ENCODE measurements around the gene EEF1AKMT3.
"Not testable (repeated sequence)": the region's sequence is repeated elsewhere in the genome, so short reads cannot be mapped to it uniquely, and the experiment has no call there.

The EEF1AKMT3 gene

GRCh38 chr12:57765003-57765697 is 7.3 kb upstream of the EEF1AKMT3 start:
- H3K9me3 ChIP-seq (ENCODE audit: control insufficient read depth, insufficient read depth, low read length), result no peaks in the 10 kb centered on the region
- peaks cover 14% of the 10 kb centered on the region for H3K4me1 ChIP-seq (ENCODE audit: control insufficient read depth, insufficient read depth, low read length)
- peaks cover 65% of the 10 kb centered on the region for H3K27me3 ChIP-seq (ENCODE audit: control insufficient read depth, insufficient read depth, low read length)
- H3K4me3 ChIP-seq (ENCODE audit: low read depth, low read length), result peak overlapping the region; percentile 89
- H3K36me3 ChIP-seq (ENCODE audit: control insufficient read depth, insufficient read depth, low read length), result peaks cover 12% of the 10 kb centered on the region
- peak overlapping the region; percentile 60 for H3K9ac ChIP-seq (ENCODE audit: low read depth, low read length)

- peak overlapping the region; percentile 89 for H3K4me3 ChIP-seq (ENCODE audit: low read depth, low read length)
- H3K9ac ChIP-seq (ENCODE audit: low read depth, low read length), result no peak overlapping the region
- peaks cover 14% of the 10 kb centered on the region for H3K4me1 ChIP-seq (ENCODE audit: control insufficient read depth, insufficient read depth, low read length)
- peaks cover 65% of the 10 kb centered on the region for H3K27me3 ChIP-seq (ENCODE audit: control insufficient read depth, insufficient read depth, low read length)
- peaks cover 12% of the 10 kb centered on the region for H3K36me3 ChIP-seq (ENCODE audit: control insufficient read depth, insufficient read depth, low read length)
- H3K9me3 ChIP-seq (ENCODE audit: control insufficient read depth, insufficient read depth, low read length), result no peaks in the 10 kb centered on the region
These were observed 6.5 kb upstream of the EEF1AKMT3 start for GRCh38 chr12:57765698-57766463.

- Histone ChIP-seq H3K27me3 (ENCODE audit: control insufficient read depth, insufficient read depth, low read length) (peaks cover 59% of the 10 kb centered on the region), H3K4me3 (ENCODE audit: low read depth, low read length) (peak within 1 kb of the TSS; percentile 89), H3K36me3 (ENCODE audit: control insufficient read depth, insufficient read depth, low read length) (peaks cover 12% of the 10 kb centered on the region), H3K9ac (ENCODE audit: low read depth, low read length) (no peak within 1 kb of the TSS), H3K4me1 (ENCODE audit: control insufficient read depth, insufficient read depth, low read length) (peaks cover 14% of the 10 kb centered on the region), H3K9me3 (ENCODE audit: control insufficient read depth, insufficient read depth, low read length) (no peaks in the 10 kb centered on the region)
These were observed 5.7 kb upstream of the EEF1AKMT3 start, which contains the start of gene CYP27B1 for GRCh38 chr12:57766464-57767304. Gene CYP27B1 (minus strand): TSS chr12:57767078. CDS start chr12:57767041, 37 bp downstream.

- Histone ChIP-seq H3K36me3 (ENCODE audit: control insufficient read depth, insufficient read depth, low read length) (peaks cover 12% of the 10 kb centered on the region), H3K9me3 (ENCODE audit: control insufficient read depth, insufficient read depth, low read length) (no peaks in the 10 kb centered on the region), H3K27me3 (ENCODE audit: control insufficient read depth, insufficient read depth, low read length) (peaks cover 56% of the 10 kb centered on the region), H3K4me1 (ENCODE audit: control insufficient read depth, insufficient read depth, low read length) (peaks cover 14% of the 10 kb centered on the region), H3K9ac (ENCODE audit: low read depth, low read length) (no peak overlapping the region), H3K4me3 (ENCODE audit: low read depth, low read length) (peak overlapping the region; percentile 89)
These were observed 5.1 kb upstream of the EEF1AKMT3 start for GRCh38 chr12:57767305-57767698.

DNA sequence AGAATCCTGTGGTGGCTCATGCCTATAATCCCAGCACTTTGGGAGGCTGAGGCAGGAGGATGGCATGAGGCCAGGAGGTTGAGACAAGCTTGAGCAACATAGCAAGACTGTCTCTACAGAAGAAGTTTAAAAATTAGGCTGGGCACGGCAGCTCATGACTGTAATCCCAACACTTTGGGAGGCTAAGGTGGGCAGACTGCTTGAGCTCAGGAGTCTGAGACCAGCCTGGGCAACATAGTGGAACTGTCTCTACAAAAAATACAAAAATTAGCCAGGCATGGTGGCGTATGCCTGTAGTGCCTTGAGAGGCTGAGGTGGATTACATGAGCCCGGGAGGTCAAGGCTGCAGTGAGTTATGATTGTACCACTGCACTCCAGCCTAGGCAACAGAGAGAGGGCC is 4.5 kb upstream of the EEF1AKMT3 start:
- Histone ChIP-seq H3K4me3 (ENCODE audit: low read depth, low read length) (no peak overlapping the region), H3K9me3 (ENCODE audit: control insufficient read depth, insufficient read depth, low read length) (no peaks in the 10 kb centered on the region), H3K36me3 (ENCODE audit: control insufficient read depth, insufficient read depth, low read length) (peaks cover 12% of the 10 kb centered on the region), H3K4me1 (ENCODE audit: control insufficient read depth, insufficient read depth, low read length) (peaks cover 14% of the 10 kb centered on the region), H3K9ac (ENCODE audit: low read depth, low read length) (no peak overlapping the region), H3K27me3 (ENCODE audit: control insufficient read depth, insufficient read depth, low read length) (peaks cover 50% of the 10 kb centered on the region)

- H3K4me1 ChIP-seq (ENCODE audit: control insufficient read depth, insufficient read depth, low read length), result peaks cover 9% of the 10 kb centered on the region
- peaks cover 43% of the 10 kb centered on the region for H3K27me3 ChIP-seq (ENCODE audit: control insufficient read depth, insufficient read depth, low read length)
- H3K36me3 ChIP-seq (ENCODE audit: control insufficient read depth, insufficient read depth, low read length), result peaks cover 12% of the 10 kb centered on the region
- no peak overlapping the region for H3K4me3 ChIP-seq (ENCODE audit: low read depth, low read length)
- H3K9ac ChIP-seq (ENCODE audit: low read depth, low read length), result no peak overlapping the region
- no peaks in the 10 kb centered on the region for H3K9me3 ChIP-seq (ENCODE audit: control insufficient read depth, insufficient read depth, low read length)
These were observed 2.8 kb upstream of the EEF1AKMT3 start for GRCh38 chr12:57769594-57769993.

DNA sequence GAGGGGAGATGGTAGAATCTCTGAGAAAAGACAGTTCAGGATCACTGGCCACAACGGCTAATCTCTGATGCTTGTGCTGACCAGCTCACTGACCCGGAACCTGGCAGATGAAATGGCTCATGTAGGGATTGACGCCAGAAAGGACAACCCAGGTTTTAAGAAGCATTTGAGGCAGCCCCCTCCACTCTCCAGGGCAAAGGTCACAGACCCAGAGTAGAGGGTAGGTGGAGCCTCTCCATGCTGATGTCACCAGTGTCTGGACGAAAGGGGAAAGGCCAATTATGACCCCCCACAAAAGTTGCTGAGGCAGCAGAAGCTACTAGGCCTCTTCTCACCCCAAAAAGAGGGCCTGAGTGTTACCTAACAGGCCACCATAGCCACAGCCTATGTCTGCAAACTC is 1.7 kb upstream of the EEF1AKMT3 start:
- Histone ChIP-seq H3K9ac (ENCODE audit: low read depth, low read length) (no peak overlapping the region), H3K36me3 (ENCODE audit: control insufficient read depth, insufficient read depth, low read length) (peaks cover 12% of the 10 kb centered on the region), H3K27me3 (ENCODE audit: control insufficient read depth, insufficient read depth, low read length) (peaks cover 32% of the 10 kb centered on the region), H3K4me3 (ENCODE audit: low read depth, low read length) (no peak overlapping the region), H3K4me1 (ENCODE audit: control insufficient read depth, insufficient read depth, low read length) (peaks cover 9% of the 10 kb centered on the region), H3K9me3 (ENCODE audit: control insufficient read depth, insufficient read depth, low read length) (no peaks in the 10 kb centered on the region)

DNA sequence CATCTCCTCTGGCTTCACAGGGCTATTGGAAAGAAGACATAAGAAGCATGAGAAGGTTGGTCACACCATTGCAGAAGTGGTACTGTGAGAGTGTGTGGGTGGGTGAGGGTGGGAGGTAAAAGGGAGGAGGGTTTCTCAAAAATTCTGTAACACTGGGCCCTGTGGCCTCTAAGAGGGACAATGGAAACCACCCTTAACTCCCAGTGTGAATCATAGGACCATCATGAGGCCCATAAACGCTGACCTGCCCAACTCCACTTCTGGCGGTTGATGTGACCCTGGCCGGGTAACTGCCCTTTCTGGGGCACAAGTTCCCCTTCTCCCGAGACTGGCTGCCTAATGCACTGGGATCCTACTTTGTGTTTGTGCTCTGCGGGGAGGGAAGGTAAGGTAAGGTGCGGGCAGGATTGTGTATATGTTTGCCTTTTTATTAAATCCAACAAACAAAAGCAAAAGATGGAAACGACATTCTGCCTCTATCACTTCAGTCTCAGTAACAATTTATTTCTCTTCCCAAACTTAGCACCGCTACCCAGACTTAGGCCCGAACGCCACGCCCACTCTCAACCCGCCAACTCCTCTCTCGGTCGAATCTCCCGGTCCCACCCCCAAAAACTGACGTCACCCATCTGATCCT is 1.1 kb upstream of the EEF1AKMT3 start:
- peaks cover 26% of the 10 kb centered on the region for H3K27me3 ChIP-seq (ENCODE audit: control insufficient read depth, insufficient read depth, low read length)

DNA sequence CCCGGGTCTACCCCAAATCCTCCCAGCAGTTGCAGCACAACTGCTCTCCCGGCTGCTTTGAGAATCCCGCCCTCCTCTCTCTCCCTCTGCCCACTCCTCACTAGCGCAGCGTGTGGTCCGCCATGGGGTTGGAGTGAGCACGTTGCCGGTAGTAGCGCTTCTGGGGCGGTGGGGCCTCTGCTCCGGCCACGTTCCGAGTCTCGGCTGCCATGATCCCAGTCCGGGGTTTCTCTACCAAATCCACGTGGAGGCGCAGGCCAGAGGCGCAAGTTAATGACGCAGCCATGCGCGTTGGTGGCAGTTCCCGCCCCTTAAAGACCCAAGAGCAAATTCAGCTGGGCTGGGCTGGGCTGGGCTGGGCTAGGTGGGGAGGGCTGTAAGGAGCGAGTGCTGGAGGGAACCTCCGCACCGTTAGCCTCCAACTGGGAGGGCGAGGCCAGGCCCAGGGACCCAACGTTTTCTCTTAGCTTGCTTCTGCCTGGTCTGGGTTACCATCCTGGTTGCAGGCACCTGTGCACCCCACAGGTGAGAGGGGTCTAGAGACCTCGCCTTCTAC is 463 bp upstream of the EEF1AKMT3 start, which contains the start of gene METTL1:
Gene METTL1, minus strand, starts transcription at position 233 of the 556 bp plus-strand sequence. Its CDS starts 22 bp downstream, at position 211.
- Histone ChIP-seq H3K4me1 (ENCODE audit: control insufficient read depth, insufficient read depth, low read length) (peaks cover 5% of the 10 kb centered on the region), H3K36me3 (ENCODE audit: control insufficient read depth, insufficient read depth, low read length) (peaks cover 12% of the 10 kb centered on the region), H3K4me3 (ENCODE audit: low read depth, low read length) (peak within 1 kb of the TSS; percentile 82), H3K9me3 (ENCODE audit: control insufficient read depth, insufficient read depth, low read length) (no peaks in the 10 kb centered on the region), H3K9ac (ENCODE audit: low read depth, low read length) (peak within 1 kb of the TSS; percentile 90), H3K27me3 (ENCODE audit: control insufficient read depth, insufficient read depth, low read length) (peaks cover 20% of the 10 kb centered on the region)

More for the DNA sequence above, 1.1 kb upstream of the EEF1AKMT3 start:
- Histone ChIP-seq H3K9ac (ENCODE audit: low read depth, low read length) (peak overlapping the region; percentile 90), H3K36me3 (ENCODE audit: control insufficient read depth, insufficient read depth, low read length) (peaks cover 12% of the 10 kb centered on the region), H3K4me3 (ENCODE audit: low read depth, low read length) (peak overlapping the region; percentile 82), H3K4me1 (ENCODE audit: control insufficient read depth, insufficient read depth, low read length) (peaks cover 5% of the 10 kb centered on the region), H3K9me3 (ENCODE audit: control insufficient read depth, insufficient read depth, low read length) (no peaks in the 10 kb centered on the region)

DNA sequence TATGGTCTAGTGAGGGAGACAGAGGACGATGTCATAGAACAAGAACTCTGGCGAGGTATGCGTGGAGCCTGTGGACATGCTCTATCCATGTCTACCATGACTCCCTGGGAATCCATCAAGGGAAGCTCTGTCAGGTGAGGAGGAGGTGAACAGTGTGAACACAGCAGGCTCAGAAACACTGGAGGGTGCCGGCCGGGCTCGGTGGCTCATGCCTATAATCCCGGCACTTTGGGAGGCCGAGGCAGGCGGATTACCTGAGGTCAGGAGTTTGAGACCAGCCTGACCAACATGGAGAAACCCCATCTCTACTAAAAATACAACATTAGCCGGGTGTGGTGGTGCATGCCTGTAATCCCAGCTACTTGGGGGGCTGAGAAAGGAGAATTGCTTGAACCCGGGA is 2.2 kb downstream of the EEF1AKMT3 start:
- peaks cover 10% of the 10 kb centered on the region for H3K27me3 ChIP-seq (ENCODE audit: control insufficient read depth, insufficient read depth, low read length)
- H3K36me3 ChIP-seq (ENCODE audit: control insufficient read depth, insufficient read depth, low read length); H3K9me3 ChIP-seq (ENCODE audit: control insufficient read depth, insufficient read depth, low read length); H3K4me1 ChIP-seq (ENCODE audit: control insufficient read depth, insufficient read depth, low read length); H3K9ac ChIP-seq (ENCODE audit: low read depth, low read length); H3K4me3 ChIP-seq (ENCODE audit: low read depth, low read length): not testable (repeated sequence)

GRCh38 chr12:57775044-57775443 is 2.6 kb downstream of the EEF1AKMT3 start:
- H3K4me1 ChIP-seq (ENCODE audit: control insufficient read depth, insufficient read depth, low read length), result no peaks in the 10 kb centered on the region
- peaks cover 10% of the 10 kb centered on the region for H3K27me3 ChIP-seq (ENCODE audit: control insufficient read depth, insufficient read depth, low read length)
- H3K9me3 ChIP-seq (ENCODE audit: control insufficient read depth, insufficient read depth, low read length), result no peaks in the 10 kb centered on the region
- no peak overlapping the region for H3K4me3 ChIP-seq (ENCODE audit: low read depth, low read length)
- H3K36me3 ChIP-seq (ENCODE audit: control insufficient read depth, insufficient read depth, low read length), result no peaks in the 10 kb centered on the region
- H3K9ac ChIP-seq (ENCODE audit: low read depth, low read length), result no peak overlapping the region

Data from iPS-15b (cell line).